ENCODE data around the gene LFNG.

LFNG gene

GRCh38 chr7:2484868-2485267, 34.7 kb upstream of the LFNG start:
- DNase-seq (ENCODE audit: low read depth): no peak

DNA sequence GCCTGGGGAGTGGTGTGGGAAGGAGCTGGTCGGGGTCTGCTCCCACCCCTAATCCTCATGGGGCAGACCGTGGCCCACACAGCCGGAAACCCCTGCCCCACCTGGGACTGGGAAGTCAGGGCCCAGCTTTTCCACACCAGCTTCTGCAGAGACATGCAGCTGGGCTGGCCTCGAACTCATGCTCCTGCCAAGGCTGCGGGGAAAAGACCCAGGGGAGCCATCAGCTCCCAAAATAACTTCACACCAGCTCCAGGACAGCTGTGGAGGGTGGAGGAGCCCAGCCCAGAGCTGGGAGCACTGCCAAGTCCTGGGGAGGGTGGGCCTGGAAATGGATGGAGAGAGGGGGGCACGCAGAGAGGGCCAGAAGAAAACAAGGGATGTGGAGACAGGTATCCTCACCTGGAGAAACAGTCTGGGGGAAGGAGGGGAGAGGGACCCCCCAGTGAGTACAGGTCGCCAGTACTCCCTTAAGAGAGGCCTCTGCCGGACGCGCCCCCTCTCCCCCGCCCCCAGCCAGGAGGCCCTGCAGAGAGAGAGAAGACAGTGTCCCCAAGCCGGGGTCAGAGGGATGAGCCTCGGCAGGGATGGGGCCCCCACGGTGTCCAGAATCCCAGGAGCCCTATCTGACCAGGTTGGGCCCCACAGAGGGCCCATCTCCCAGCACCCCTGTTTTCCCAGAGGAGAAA, 31.8 kb upstream of the LFNG start:
- no peak for DNase-seq (ENCODE audit: low read depth)

DNA sequence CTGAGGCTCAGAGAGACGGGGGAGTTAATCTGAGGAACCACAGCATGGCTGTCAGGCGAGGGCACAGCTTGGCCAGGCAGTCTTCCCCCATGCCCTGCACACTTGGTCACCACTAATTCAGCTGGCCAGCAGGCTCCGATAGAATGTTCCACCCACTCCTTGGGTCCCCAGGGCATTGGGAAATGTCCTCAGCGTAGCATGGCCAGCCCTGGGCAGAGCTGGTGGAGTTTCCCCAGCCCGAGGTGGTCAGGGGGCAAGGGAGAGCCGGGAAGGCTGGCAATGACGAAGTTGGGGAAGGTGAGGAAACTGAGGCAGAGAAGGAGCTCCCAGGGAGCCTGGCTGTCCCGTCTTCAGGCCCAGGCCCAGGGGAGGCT, 31.3 kb upstream of the LFNG start:
- DNase-seq (ENCODE audit: low read depth): no peak

- no peak for DNase-seq (ENCODE audit: low read depth)
Observed at GRCh38 chr7:2488681-2489080, 30.9 kb upstream of the LFNG start.

- no peak for DNase-seq (ENCODE audit: low read depth)
Observed at GRCh38 chr7:2490181-2490651, 29.4 kb upstream of the LFNG start.

- DNase-seq (ENCODE audit: low read depth): no peak
Observed at GRCh38 chr7:2492038-2492437, 27.5 kb upstream of the LFNG start.

DNA sequence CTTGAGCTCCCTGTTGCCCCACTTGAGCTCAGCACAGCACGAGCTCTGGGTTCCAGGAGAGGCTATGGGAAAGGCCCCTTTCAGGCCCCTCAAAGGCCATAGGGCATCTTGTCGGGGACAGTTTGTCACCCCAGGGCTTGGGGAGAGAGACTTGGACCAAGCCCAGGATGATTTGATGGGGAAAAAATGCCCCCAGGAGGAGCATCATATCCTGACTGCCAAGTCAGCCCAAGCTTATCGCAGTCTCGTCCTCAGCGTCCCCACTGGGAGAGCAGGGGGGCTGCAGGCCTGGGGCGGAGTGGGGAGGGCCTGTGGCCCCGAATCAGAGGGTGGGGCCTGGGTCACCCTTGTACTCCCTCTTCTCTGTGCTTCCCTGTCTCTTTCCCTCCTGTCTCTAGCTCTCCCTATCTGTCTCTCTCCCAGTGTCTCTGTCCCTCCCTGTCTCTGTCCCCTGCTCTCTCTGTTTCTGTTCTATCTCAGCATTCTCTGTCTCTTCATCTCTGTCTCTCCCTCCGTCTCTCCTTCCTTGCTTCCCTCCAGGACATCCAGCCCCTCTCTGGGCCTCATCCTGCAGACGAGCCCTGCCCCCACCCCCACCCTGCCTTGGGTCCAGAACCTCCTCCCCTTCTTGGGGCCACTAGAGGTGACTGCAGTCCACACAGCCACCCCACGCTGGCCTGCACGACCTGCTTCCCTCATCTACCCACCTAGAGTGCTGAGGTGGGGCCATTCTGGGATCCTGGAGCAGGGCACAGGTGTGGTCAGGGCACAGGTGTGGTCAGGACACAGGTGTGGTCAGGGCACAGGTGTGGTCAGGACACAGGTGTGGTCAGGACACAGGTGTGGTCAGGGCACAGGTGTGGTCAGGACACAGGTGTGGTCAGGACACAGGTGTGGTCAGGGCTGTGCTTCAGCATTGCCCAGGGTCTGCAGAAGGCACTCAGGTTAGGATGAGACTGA, 26.1 kb upstream of the LFNG start:
- DNase-seq (ENCODE audit: low read depth): no peak

- no peak for DNase-seq (ENCODE audit: low read depth)
Observed at GRCh38 chr7:2494191-2495130, 25.1 kb upstream of the LFNG start.

GRCh38 chr7:2495418-2496299, 23.9 kb upstream of the LFNG start:
- no peak for DNase-seq (ENCODE audit: low read depth)

DNA sequence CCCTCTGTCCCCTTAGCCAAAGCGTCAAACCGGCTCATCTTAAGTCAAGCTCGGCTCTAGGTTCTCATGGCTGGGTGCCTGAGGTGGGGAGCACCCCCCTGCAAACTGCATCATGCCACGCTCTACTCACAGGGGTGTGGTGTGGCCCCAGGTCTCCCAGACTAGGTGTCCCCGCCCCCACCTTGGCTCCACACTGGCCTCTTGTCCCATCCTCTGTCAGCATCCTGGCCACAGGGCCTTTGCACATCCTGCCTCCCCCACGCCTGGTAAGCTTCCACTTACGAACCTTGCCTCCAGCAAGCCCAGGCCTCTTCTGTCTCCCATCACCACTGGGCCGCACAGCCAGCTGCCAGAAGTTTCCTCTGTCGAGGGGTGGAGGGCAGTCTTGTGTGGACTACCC, 23.2 kb upstream of the LFNG start:
- no peak for DNase-seq (ENCODE audit: low read depth)

DNA sequence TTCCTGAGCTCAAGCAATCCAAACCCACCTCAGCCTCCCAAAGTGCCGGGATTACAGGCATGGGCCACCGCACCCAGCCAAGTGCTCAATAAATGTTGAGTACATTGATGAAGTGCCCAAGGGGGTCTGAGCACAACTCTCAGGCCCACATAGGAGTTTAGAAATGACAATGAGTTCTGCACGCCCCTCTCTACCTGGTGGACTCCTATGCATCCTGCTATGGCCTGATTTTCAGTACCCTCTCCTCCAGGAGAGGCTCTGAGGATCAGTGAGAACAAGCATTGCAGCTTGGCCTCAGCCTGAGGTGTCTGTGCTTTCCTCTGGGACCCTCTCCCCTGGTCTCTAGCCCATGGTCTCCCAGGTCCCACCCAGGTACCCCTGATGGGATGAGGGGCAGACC, 22.5 kb upstream of the LFNG start:
- no peak for DNase-seq (ENCODE audit: low read depth)

DNA sequence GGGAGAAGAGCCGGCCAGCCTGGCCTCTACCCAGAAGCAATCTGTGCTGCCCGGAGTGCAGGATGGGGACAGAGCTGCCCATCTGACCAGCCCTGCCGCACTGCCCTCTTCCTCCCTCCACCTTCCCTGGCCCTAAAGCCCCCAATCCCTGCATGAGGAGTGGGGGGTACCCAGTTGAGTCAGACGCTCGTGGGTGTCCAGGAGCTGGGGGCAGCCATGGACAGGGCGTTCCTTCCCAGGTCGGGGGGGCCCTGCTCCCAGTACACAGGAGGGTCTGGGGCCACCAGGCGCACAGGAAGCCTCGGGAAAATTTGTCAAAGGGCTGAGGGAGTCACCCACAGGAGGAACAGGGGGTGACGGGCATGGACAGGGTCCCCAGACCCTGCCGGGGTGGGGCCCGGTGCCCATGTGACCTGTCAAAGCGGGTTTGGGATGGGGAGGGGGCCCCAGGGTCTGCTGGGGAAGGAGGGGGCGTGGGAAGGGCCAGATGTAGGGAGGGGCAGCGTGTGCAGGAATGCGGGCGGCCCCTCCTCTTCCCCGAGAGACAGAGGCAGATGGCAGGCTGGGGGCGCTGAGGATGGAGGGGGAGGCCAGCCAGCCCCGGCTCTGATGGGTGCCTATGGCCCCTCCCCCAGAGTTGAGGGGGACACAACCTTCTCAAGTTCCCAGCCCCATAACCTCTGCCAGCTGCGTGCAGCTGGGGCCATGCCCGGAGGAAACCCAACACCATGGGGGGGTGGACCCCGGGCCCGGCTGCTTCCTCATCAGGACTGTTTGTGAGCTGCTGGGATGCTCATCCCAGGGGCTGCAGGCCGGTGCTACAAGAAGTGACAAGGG, 21.9 kb upstream of the LFNG start:
- no peak for DNase-seq (ENCODE audit: low read depth)

DNA sequence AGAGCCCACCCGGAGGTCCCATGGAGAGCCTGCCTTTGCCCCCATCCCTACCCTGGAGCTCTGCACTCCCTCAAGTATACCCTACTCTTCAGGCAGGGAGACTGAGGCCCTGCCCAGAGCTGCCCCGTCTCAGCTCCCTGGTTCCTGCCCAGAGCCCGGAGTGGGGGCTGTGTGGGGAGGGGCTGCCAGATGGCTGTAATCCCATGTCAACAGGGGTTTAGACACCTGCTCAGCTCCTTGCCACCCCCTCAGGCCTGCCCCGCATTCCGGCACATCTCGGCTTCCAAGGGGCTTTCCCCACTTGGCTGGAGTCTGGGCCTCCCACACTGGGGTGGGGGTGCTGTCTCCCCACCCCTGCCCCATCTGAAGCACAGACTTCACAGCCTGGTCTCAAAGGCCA, 20.9 kb upstream of the LFNG start:
- DNase-seq (ENCODE audit: low read depth): no peak

- DNase-seq (ENCODE audit: low read depth): no peak
Observed at GRCh38 chr7:2499181-2499580, 20.4 kb upstream of the LFNG start.

- no peak for DNase-seq (ENCODE audit: low read depth)
Observed at GRCh38 chr7:2499719-2500430, 19.7 kb upstream of the LFNG start.

- DNase-seq (ENCODE audit: low read depth): no peak
Observed at GRCh38 chr7:2500701-2501100, 18.9 kb upstream of the LFNG start.

DNA sequence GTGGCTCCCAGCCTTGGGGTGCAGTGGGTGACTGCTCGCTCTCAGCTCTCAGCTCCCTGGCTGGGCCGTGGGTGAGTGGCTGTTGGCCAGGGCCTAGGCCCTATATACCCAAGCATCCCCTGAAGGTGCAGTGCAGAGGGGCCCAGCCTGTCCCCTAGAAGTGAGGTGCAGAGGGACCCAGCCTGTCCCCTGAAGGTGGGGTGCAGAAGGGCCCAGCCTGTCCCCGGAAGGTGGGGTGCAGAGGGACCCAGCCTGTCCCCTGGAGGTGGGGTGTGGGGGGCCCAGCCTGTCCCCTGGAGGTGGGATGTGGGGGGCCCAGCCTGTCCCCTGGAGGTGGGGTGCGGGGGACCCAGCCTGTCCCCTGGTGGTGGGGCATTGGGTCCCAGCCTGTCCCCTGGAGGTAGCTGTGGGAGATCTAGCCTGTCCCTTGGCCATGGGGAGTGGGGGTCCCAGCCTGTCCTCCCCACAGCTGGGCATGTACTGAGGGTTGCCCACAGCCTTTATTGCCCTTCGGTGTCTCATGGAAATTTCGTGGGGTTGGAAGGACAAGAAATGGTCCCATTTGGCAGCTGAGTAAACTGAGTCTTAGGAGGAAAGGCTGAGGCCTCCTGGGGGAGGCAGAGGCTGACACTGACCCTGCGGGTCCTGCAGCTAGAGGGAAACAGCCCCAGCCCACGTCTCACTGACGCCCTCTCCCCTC, 17.5 kb upstream of the LFNG start:
- no peak for DNase-seq (ENCODE audit: low read depth)

GRCh38 chr7:2502647-2502966, 17.0 kb upstream of the LFNG start:
- DNase-seq (ENCODE audit: low read depth): no peak
